ENCODE measurements around the gene FAM149B1.
"Not testable (repeated sequence)": the region's sequence is repeated elsewhere in the genome, so short reads cannot be mapped to it uniquely, and the experiment has no call there.

Gene FAM149B1

DNA sequence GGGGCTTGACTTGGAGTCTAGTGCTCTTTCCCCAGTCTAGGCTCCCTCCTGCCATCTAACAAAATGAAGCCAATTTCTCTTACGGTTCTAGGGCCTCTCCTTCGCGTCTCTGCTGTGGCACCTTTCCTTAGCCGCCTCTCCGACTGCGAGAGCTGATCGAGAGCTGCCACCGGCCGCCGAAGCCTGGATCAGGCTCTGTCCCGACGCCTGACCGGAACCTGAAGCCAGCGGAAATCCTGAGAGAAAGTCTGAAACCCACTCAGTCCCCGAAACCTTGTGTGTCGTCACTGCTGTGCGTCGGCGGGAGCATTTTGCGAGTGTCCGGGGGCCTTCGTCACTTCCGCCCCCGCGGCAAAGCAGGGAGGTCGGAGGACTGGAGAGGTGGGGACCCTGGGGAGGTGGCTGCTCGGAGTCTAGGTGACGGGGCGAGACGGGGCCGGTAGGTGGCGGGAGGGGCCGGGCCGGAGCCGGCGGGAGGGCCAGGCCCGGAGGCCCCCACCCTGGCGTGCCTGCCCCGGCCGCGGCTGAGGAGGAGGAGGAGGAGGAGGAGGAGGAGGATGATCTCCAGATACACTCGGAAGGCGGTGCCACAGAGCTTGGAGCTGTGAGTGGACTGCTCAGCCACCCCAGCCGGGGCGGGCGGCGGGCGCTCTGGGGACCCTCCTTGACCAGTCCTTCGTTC is at the start of gene FAM149B1, which contains the start of gene ECD:
Gene FAM149B1 (plus strand): TSS at position 337 of the 682 bp plus-strand sequence. CDS start 221 bp downstream, at position 558.
Gene ECD (minus strand): TSS at position 226 of the 682 bp plus-strand sequence. CDS start 4,071 bp downstream, outside the sequence.
- DNase-seq: peak; percentile 93

DNA sequence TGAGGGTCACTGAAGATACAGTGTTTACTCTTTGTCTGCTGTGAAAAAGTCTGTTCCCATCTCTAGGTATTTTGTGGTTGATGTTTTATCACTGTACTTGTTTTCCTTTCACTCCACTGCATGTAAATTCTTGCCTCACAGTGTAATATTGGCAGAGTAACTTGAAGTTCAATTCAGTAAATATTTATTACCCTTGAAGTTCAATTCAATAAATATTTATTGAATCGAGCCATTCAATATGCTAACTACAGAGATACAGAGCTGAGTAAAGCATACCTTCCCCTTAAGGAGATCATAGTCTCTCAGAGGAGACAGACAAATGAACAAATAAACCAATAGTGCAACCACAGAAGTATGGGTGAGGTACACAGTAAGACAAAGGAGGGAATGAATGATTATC is 48.5 kb upstream of the FAM149B1 start:
- DNase-seq: no peak

DNA sequence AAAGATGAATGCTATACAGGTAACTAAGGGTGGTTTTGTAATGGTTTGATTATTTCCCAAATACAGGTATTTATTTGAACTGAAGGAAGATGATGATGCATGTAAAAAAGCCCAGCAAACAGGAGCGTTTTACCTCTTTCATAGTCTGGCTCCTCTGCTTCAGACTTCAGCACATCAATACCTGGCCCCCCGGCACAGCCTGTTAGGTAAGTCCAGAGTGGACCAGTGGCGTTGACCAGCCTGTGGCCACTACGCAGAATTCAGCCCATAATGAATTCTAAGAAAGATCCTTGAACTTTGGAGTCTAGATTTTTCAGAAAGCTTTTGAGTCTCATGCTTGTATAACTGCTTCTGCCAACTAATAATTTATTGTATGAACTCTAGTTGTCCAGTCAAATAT is 48.0 kb upstream of the FAM149B1 start:
- DNase-seq: no peak

DNA sequence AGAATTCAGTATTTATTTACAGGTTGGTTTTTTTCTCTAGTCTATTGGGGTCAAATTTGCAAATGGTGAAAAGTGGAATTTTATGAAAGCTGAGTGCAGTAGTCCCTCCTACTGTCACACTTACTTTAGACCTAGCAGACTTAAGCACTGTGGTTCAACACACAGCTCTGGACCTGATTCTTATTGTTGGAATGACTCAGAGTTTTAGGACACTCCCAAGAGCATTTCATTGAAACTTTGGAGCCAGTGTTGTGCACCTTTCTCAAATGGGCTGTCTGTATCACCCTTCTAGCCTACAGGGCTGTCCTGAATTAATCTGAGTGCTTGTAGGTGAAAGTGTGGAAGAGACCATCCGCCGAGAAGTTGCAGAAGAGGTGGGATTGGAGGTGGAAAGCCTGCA is 41.6 kb upstream of the FAM149B1 start:
- no peak for DNase-seq

DNA sequence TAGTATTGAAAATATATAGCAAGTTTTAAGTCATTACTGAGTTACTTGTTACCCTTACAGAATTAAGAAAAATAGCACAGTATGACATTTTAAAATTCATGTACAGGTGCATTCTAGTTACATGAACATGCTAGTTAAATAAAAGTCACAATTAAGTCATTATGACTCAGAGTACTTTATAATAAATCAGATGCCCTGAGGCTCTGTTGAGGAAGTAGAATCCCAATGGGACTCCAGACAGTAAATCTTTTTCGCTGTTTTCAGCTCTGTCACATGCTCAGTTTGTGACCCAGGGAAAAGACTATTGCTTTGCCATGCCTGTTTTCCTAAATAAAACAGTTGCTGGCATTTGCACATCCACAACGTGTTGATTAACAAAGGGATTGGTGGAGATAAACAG is 36.6 kb upstream of the FAM149B1 start:
- no peak for DNase-seq

DNA sequence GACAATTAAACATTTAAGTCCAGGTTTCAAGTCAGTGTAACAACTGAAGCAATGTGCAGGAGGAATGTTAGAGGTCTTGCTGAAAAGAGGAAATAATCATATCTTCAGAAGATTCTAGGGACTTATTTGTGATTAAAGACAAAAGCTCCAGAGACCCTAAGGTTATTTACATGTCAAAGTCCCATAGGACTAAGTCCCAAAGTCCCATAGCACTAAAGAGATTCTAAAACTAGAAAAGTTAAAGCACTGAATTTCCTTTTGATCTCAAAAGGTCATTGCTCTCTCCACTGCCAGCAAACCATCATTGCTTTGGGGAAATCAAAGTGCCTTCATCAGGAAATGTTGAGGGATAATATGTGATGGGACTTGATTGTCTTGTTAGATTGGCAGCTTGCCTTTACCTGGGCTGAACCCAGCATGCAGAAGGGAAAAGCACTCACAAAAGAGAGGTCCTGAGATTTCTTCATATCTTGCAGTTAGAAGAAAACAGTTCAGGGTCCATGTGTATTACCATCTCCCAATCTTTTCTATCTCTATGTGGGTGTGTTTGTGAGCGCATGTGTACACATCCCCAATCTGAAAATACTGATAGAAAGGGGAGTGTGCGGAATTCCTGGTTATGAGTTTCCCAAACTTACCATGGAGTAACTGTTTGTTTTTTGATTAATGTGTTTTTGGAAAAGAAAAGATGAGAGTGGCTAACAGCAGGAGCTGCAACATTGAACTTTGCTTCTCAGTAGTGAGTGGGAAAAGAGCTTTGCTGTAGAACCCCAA is 35.8 kb upstream of the FAM149B1 start:
- DNase-seq: no peak

DNA sequence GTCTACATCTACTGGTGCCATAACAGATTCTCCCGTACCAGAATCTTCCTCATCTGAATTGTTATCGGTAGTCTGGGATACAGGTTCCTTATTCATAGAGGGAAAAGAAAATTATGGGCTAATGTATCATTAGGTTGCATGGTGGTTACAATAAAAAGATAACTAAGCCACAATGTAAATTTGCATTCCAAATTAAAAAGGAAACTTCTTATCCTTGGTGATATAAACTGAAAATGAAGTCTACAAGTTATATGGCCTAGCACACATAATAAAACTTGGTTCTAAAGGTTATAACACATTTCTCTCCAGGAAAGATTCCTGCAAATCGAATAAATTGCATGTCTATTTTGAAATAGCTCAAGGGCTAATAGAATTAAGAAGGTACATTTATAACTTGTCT is 33.2 kb upstream of the FAM149B1 start:
- no peak for DNase-seq

DNA sequence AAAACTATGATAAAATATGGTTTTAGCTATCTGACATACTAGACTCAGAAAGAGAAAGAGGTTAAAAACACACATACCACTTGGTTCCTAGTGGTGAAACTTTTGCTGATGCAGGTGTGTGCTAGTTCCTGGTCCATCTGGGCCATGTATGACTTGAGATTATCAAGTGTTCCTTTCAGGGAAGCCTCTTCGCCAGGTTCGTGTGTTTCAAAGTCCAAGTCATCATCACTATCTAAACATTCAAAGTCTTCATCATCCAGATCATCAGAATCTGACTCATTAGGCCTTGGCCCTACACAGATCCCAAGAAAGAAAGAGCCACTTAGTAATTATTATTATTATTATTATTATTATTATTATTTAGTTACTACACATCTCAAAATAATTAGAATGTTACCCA is 31.3 kb upstream of the FAM149B1 start:
- DNase-seq: no peak

DNA sequence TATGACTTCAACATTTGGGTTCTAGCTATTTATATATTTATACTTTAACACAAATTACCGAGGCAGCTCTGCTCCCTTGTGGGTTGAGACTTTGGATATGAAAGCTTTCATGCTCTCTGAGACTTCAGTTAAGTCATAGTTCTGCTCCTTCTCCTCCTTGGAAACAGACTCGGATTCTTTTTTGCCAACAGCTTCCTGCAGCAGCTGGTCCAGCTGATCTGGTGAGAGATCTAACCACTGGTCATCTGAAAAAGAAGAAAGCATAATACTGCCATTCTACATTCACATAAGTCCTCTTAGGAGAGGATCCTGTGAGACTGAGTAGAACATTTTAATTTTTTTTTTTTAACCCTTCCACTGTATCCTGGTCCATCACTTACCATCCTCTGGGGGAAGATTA is 28.7 kb upstream of the FAM149B1 start:
- no peak for DNase-seq

DNA sequence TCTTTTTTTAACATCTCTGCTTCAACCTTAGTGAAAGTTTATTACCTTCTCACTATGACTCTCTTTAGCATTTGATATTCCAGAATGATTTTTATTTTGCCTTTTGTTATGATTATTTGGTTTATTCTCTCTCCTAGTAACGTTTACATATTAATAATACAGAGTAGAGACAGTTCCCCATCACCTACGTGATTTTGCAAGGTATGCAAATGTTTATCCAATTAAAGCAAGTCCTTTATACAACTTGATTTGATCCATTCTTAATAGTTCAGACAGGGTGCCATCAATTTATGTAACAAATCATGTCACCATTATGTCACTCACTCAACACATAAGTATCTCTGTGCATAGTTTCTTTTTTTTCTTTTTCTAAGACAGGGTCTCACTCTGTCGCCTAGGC is 26.3 kb upstream of the FAM149B1 start:
- DNase-seq: no peak

DNA sequence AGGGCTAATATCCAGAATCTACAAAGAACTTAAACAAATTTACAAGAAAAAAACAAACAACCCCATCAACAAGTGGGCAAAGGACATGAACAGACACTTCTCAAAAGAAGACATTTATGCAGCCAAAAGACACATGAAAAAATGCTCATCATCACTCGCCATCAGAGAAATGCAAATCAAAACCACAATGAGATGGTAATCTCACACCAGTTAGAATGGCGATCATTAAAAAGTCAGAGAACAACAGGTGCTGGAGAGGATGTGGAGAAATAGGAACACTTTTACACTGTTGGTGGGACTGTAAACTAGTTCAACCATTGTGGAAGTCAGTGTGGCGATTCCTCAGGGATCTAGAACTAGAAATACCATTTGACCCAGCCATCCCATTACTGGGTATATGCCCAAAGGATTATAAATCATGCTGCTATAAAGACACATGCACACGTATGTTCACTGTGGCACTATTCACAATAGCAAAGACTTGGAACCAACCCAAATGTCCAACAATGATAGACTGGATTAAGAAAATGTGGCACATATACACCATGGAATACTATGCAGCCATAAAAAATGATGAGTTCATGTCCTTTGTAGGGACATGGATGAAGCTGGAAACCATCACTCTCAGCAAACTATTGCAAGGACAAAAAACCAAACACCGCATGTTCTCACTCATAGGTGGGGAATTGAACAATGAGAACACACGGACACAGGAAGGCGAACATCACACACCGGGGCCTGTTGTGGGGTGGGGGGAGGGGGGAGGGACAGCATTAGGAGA is 17.1 kb upstream of the FAM149B1 start:
- not testable (repeated sequence) for DNase-seq

DNA sequence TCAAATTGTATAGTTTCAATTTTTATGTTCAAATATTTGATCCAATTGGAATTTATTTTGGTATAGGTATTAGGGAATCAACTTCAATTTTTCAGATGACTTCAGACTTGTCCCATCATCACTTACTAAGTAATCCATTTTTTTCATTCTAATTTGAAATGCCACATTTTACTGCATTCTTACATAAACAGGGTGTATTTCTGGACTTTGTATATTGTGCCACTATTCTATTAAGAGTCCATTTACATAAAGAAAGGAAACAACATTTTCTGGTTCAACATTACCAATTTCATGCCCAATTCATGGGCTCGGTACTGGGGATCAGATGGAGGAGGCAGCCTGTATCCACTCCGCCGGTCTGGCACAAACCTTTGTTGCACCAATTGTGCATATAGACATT is 15.9 kb upstream of the FAM149B1 start:
- DNase-seq: no peak

DNA sequence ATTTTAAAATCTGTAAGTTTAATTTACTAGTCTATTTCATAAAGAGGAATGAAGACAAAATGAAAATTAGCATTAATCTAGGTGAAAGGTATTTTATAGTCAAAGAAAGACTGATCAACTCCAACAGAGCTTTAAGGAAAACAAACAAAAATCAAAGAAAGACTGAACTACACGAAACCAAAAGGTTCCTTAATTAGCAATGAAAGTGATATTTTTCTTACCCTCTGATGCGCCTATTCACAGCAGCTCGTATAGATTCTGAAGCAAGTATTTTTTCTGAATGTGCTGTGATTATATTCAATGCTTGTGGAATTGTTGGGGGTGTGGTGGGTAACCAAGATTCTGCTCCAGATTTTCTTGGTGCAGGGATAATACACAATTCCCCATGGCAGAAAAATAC is 11.9 kb upstream of the FAM149B1 start:
- no peak for DNase-seq

DNA sequence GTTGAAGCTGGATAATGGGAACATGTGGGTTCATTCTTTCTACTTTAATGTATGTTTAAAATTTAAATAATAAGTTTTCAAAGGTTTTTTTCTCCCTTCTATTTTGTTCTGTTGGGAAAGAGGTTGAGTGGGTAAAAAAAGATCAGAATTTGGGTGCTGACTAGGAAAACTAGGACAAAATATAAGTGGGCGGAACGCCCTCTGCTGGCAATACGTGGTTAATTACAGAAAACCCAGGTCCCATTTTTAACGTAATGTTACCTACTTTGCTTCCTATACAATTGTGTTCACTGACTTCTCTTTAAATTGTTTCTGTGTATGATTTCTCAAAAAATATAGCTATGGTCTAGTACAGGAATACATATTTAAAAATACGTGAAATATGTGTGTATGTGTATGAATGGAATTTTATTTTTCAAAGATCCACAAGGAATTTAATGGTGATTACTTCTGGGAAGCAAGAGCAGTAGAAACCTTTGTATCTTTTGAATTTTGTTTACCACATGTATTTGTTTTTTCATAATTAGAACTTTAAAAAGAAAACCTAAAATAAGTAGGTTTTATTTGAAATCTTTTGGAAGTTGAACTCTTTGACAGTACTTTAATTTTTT is 8.8 kb upstream of the FAM149B1 start:
- peak; percentile 72 for DNase-seq

DNA sequence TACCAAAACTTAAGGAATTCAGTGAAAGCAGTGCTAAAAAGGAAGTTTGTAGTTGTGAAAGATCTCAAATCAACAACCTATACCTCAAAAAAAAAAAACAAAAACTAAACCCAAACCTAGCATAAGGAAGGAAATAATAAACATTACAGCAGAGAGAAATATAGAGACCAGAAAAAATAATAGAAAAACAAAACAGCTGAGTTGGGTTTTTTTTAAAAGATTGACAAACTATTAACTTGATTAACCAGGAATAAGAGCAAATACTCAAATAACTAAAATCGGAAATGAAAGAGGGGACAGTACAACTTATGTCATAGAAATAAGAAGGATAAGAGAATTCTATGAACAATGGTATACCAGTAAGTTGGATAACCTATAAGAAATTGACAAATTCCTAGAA is 6.8 kb upstream of the FAM149B1 start:
- no peak for DNase-seq

DNA sequence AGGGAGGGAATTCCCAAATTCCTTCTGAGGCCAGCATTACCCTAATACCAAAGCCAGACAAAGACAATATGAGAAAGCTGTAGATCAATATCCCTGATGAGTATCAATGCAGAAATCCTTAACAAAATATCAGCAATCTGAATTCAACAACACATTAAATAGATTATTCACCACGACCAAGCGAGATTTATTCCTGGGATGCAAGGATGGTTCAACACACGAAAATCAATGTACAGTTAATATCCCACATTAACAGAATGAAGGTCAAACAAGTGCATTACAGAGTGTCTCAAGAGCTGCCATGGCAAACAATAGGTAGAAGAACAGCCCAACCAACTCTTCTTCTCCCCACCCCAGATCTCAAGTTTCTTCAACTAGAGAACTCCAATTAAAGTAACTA is 6.3 kb upstream of the FAM149B1 start:
- DNase-seq: no peak

DNA sequence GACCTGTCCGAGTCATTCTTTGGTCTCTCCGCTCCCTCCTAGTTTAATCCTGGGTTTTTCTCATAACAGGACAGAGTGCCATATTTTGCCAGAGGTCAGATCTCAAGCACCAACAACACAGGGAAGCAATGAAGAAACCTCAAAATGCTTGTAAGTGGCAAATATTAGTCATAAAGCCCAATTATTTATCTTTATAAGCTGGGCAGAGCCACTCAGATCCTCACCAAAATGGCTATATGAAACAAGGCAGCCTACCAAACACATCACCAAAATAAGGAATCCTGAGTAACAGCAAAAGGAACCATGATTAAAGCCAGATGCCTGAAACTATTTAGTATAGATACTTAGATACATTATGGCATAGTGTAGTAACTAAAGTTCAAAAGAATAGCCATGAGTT is 4.8 kb upstream of the FAM149B1 start:
- DNase-seq: no peak

DNA sequence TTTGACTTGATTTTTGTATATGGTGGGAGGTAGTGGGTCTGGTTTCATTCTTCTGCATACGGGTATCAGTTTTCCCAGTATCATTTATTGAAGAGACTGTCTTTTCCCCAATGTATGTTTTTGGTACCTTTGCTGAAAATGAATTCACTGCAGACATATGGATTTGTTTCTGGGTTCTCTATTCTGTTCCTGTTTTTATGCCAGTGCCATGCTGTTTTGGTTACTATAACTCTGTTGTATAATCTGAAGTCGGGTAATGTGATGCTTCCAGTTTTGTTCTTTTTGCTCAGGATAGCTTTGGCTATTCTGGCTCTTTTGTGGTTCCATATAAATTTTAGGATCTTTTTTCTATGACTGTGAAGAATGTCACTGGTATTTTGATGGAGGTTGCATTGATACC is 947 bp upstream of the FAM149B1 start:
- no peak for DNase-seq

DNA sequence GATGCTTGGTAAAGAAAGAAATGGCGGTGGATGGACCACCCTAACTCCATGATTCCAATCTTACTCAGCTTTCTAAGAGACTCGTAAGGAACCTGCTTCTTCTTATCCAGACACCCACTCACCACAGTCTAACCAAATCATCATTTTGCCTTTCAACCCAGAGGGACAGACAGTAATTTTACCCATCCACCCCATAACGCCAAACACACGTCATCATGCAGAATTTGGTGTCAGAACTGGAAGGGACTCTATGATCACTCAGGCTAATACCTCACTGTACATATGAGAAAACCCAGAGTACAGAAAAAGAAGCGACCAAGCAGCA is 499 bp upstream of the FAM149B1 start:
- DNase-seq: peak; percentile 49

DNA sequence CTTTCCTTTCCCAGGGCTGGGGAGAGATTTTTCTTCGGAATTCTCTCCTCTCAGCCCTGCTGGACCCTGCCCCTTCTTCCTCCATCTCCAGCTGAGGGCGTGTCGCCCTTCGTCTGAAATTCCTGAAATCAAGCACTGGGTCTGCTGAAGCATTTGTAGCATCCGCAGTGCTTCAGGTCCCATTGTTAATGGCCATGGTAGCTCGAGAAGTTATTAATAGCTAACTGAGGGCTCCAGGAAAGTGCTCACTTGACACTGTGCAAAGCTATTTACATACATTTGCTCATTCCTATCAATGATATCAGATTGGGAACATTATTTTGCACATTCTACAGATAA is 515 bp downstream of the FAM149B1 start:
- no peak for DNase-seq

DNA sequence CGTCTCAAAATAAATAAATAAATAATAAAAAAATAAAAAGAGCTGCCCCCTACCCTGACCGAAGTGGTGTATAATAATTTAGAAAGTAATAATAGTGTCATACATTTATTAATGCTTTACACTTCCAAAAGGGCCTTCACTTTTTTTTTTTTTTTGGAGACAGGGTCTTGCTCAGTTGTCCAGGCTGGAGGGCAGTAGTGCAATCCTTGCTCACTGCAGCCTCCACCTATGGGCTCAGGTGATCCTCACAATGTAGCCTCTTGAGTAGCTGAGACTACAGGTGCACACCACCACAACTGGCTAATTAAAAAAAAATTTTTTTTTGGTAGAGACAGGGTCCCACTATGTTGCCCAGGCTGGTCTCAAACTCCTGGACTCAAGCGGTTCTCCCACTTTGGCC is 1.4 kb downstream of the FAM149B1 start:
- no peak for DNase-seq

DNA sequence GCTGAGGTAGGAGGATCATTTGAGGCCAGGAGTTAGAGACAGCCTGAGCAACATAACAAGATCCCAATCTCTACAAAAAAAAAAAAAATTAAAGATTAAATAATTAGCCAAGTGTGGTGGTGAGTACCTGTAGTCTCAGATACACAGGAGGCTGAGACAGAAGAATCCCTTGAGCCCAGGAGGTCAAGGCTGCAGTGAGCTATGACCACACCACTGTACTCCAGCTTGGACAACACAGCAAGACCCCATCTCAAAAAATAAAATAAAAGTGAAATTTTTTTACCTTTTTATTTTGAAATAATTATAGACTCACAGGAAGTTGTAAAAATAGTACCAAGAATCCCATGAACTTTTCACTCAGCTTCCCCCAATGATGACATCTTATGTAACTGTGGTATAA is 4.9 kb downstream of the FAM149B1 start:
- no peak for DNase-seq

DNA sequence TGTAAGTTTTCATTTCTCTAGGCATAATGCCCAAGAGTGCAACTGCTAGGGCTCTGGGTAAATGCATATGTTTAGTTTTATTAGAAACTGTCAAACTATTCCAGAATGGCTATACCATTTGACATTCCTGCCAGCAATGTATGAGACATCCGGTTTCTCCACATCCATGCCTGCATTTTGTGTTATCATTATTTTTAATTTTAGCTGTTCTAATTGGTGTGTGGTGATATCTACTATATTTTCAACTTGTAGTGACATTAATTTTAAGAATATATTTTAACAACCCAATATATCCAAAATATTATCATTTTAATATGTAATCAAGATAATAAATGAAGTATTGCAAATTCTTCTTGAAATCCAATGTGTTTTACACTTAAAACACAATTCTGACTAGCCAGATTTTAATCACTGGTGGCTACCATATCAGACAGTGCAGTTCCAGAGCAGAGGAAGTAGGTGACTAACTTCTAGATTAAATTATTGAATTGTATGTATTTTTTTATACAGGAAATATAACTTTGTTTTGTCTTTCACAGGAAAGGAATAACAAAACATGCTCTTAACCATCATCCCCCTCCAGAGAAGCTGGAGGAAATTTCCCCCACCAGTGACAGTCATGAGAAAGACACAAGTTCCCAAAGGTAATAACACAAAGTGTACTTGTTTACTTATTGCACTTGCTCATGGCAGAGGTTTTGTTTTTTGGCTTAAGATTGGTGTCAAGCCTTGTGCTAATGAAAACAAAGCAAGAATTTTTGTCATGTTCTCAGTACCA is 6.4 kb downstream of the FAM149B1 start:
- DNase-seq: no peak
